H9 (cell line): ENCODE measurements around the gene SH3RF3. TPM values are rescaled to one million over a fixed set of nuclear protein-coding genes. Genes with fewer than 3 reads are reported as not detected.

Experiments
- DNase-seq: peaks from one replicate; pipeline ENCODE4 v3.0.0-alpha.2; 2017
- H2AFZ ChIP-seq: one replicate; pipeline ENCODE4 v1.6.1; 2013; ENCODE audit warnings: mild to moderate bottlenecking, low read length, control low read depth, moderate library complexity
- H2AK5ac ChIP-seq: 2 replicates; pipeline ENCODE4 v1.6.1; 2013; ENCODE audit warnings: low read length, control low read depth, mixed read lengths; ENCODE audit not compliant: insufficient read length
- H2BK120ac ChIP-seq: one replicate; pipeline ENCODE4 v1.6.1; 2013; ENCODE audit warnings: low read depth, mild to moderate bottlenecking, low read length, control low read depth, inconsistent platforms; ENCODE audit not compliant: poor library complexity, severe bottlenecking
- H2BK12ac ChIP-seq: 2 replicates; pipeline ENCODE4 v1.6.1; 2013; ENCODE audit warnings: low read length, control low read depth, mixed read lengths, low read depth; ENCODE audit not compliant: insufficient read length
- H2BK15ac ChIP-seq: 2 replicates; pipeline ENCODE4 v1.6.1; 2013; ENCODE audit warnings: low read depth, low read length, control low read depth
- H2BK20ac ChIP-seq: one replicate; pipeline ENCODE4 v1.6.1; 2013; ENCODE audit warnings: low read depth, mild to moderate bottlenecking, low read length, control low read depth, inconsistent platforms; ENCODE audit not compliant: poor library complexity, severe bottlenecking
- H2BK5ac ChIP-seq: 2 replicates; pipeline ENCODE4 v1.6.1; 2013; ENCODE audit warnings: low read length, control low read depth, mixed read lengths; ENCODE audit not compliant: insufficient read length
- H3K14ac ChIP-seq: 2 replicates; pipeline ENCODE4 v1.6.1; 2013; ENCODE audit warnings: low read length, control low read depth; ENCODE audit not compliant: insufficient read depth
- H3K18ac ChIP-seq: 2 replicates; pipeline ENCODE4 v1.6.1; 2013; ENCODE audit warnings: low read depth, mild to moderate bottlenecking, mixed read lengths, low read length, control low read depth; ENCODE audit not compliant: insufficient read length
- H3K23ac ChIP-seq: 2 replicates; pipeline ENCODE4 v1.6.1; 2013; ENCODE audit warnings: low read length, control low read depth, mixed read lengths, low read depth; ENCODE audit not compliant: insufficient read length
- H3K23me2 ChIP-seq: 2 replicates; pipeline ENCODE4 v1.6.1; 2013; ENCODE audit warnings: low read depth, mild to moderate bottlenecking, mixed read lengths, low read length, control low read depth; ENCODE audit not compliant: insufficient read length, poor library complexity, severe bottlenecking
- H3K27ac ChIP-seq: 2 replicates; pipeline ENCODE4 v1.5.1; 2013; ENCODE audit warnings: low read length, control low read depth, mixed read lengths, low read depth; ENCODE audit not compliant: insufficient read length
- H3K27me3 ChIP-seq: 2 replicates; pipeline ENCODE4 v1.6.1; 2013; ENCODE audit warnings: low read length, control low read depth, inconsistent platforms; ENCODE audit not compliant: insufficient read depth
- H3K4ac ChIP-seq: 2 replicates; pipeline ENCODE4 v1.6.1; 2013; ENCODE audit warnings: low read depth, mild to moderate bottlenecking, control low read depth, inconsistent platforms, low read length, moderate library complexity
- H3K4me1 ChIP-seq: 2 replicates; pipeline ENCODE4 v1.6.1; 2013; ENCODE audit warnings: low read length, control low read depth, inconsistent platforms; ENCODE audit not compliant: insufficient read depth
- H3K4me2 ChIP-seq: 2 replicates; pipeline ENCODE4 v1.6.1; 2013; ENCODE audit warnings: low read length, control low read depth, mixed read lengths; ENCODE audit not compliant: insufficient read length, insufficient read depth
- H3K56ac ChIP-seq: 2 replicates; pipeline ENCODE4 v1.6.1; 2013; ENCODE audit warnings: low read depth, mild to moderate bottlenecking, mixed read lengths, low read length, control low read depth; ENCODE audit not compliant: insufficient read length
- H3K79me1 ChIP-seq: 2 replicates; pipeline ENCODE4 v1.6.1; 2013; ENCODE audit warnings: low read depth, mild to moderate bottlenecking, moderate library complexity, low read length, control low read depth, inconsistent platforms; ENCODE audit not compliant: insufficient read depth, poor library complexity, severe bottlenecking
- H3K79me2 ChIP-seq: 2 replicates; pipeline ENCODE4 v1.6.1; 2013; ENCODE audit warnings: low read length, control low read depth, inconsistent platforms; ENCODE audit not compliant: insufficient read depth
- H3K9ac ChIP-seq: 2 replicates; pipeline ENCODE4 v1.6.1; 2013; ENCODE audit warnings: low read length, control low read depth, mixed read lengths; ENCODE audit not compliant: insufficient read length; ENCODE audit errors: extremely low read depth
- H3K9me3 ChIP-seq: one replicate; pipeline ENCODE4 v1.6.1; 2013; ENCODE audit warnings: low read depth, low read length, inconsistent platforms; ENCODE audit not compliant: control insufficient read depth
- H3T11ph ChIP-seq: one replicate; pipeline ENCODE4 v1.6.1; 2013; ENCODE audit warnings: mild to moderate bottlenecking, low read length, control low read depth, inconsistent platforms
- H4K20me1 ChIP-seq: one replicate; pipeline ENCODE4 v1.6.1; 2013; ENCODE audit not compliant: control insufficient read depth, insufficient read length, insufficient read depth
- H4K5ac ChIP-seq: 2 replicates; pipeline ENCODE4 v1.6.1; 2013; ENCODE audit warnings: low read depth, mild to moderate bottlenecking, mixed read lengths, low read length, control low read depth; ENCODE audit not compliant: insufficient read length
- H4K8ac ChIP-seq: replicated peaks from 2 replicates; pipeline ENCODE4 v1.6.1; 2013; ENCODE audit warnings: low read length, control low read depth, mixed read lengths, low read depth; ENCODE audit not compliant: insufficient read length
- H4K91ac ChIP-seq: 2 replicates; pipeline ENCODE4 v1.6.1; 2013; ENCODE audit warnings: low read depth, mild to moderate bottlenecking, moderate library complexity, mixed read lengths, low read length, control low read depth; ENCODE audit not compliant: insufficient read length
- H3K27ac Mint-ChIP-seq, 3 experiments: 2 replicates in 2 of 3; 3 replicates in 1 of 3; pipeline ENCODE4 v1.8.0; 2020 to 2021; ENCODE audit warnings: mixed read lengths in 3 of 3, mild to moderate bottlenecking in 1 of 3, moderate library complexity in 1 of 3
- H3K27me3 Mint-ChIP-seq: 2 replicates; pipeline ENCODE4 v1.8.0; 2021; ENCODE audit warnings: low read depth, mild to moderate bottlenecking, moderate library complexity, mixed read lengths
- H3K36me3 Mint-ChIP-seq, 3 experiments: 2 replicates in 2 of 3; 3 replicates in 1 of 3; pipeline ENCODE4 v1.8.0; 2020 to 2021; ENCODE audit warnings: low read depth in 3 of 3, mixed read lengths in 3 of 3; ENCODE audit not compliant: insufficient read depth in 1 of 3
- H3K4me1 Mint-ChIP-seq, 2 experiments: 2 replicates each; pipeline ENCODE4 v1.8.0; 2020; ENCODE audit warnings: mixed read lengths in 2 of 2
- H3K4me3 Mint-ChIP-seq, 2 experiments: 2 replicates in 1 of 2; 3 replicates in 1 of 2; pipeline ENCODE4 v1.8.0; 2020 to 2021; ENCODE audit warnings: mild to moderate bottlenecking in 2 of 2, mixed read lengths in 2 of 2, moderate library complexity in 1 of 2
- H3K9me3 Mint-ChIP-seq, 2 experiments: 2 replicates in 1 of 2; 3 replicates in 1 of 2; pipeline ENCODE4 v1.8.0; 2020; ENCODE audit warnings: mild to moderate bottlenecking in 2 of 2, mixed read lengths in 2 of 2, moderate library complexity in 1 of 2
- CTCF ChIP-seq: fragments of 200-600 bp; sonication (generic); conservative IDR thresholded peaks from 3 replicates; pipeline ENCODE4 v1.8.0; 2021; ENCODE audit warnings: antibody characterized with exemption, mild to moderate bottlenecking
- WGBS: extraction: QIAGEN DNeasy Blood & Tissue Kit; methylation state at CpG from one replicate; pipeline ENCODE4 v1.1.7; 2013; ENCODE audit warnings: missing lambda C conversion rate, low lambda C conversion rate, mixed read lengths; ENCODE audit not compliant: insufficient read length; ENCODE audit errors: extremely low coverage; 5-methylcytosine and 5-hydroxymethylcytosine counted together
- total RNA-seq: library from RNA; stranded (reverse); gene quantifications from 2 replicates; pipeline ENCODE4 v1.2.1, GENCODE V29; 2021

The SH3RF3 gene
- total RNA-seq, 1 experiment from 2014 or later = 0.46 TPM

- no peaks in the 10 kb centered on the region for H3K9me3 Mint-ChIP-seq
- Histone ChIP-seq H4K5ac (no peak overlapping the region), H2BK5ac (no peak overlapping the region), H2BK12ac (no peak overlapping the region), H3K4me2 (no peak overlapping the region), H2BK20ac (no peak overlapping the region), H4K20me1 (no peaks in the 10 kb centered on the region), H3K14ac (no peak overlapping the region), H3K56ac (no peak overlapping the region), H2BK120ac (no peak overlapping the region), H4K91ac (no peak overlapping the region), H3K4ac (no peak overlapping the region), H3K4me1 (no peaks in the 10 kb centered on the region), H3K79me2 (no peaks in the 10 kb centered on the region), H3K27me3 (no peaks in the 10 kb centered on the region), H3K18ac (no peak overlapping the region), H2AFZ (no peak overlapping the region), H3K27ac (no peak overlapping the region), H2AK5ac (no peak overlapping the region), H4K8ac (no peak overlapping the region), H2BK15ac (no peak overlapping the region), H3K9me3 (no peaks in the 10 kb centered on the region), H3K79me1 (no peaks in the 10 kb centered on the region), H3K9ac (no peak overlapping the region), H3K23me2 (no peaks in the 10 kb centered on the region), H3T11ph (no peak overlapping the region), H3K23ac (no peak overlapping the region)
- H3K27me3 Mint-ChIP-seq = no peaks in the 10 kb centered on the region; the same call in 1 of the 2 replicates
- no CpG with 5 or more reads among the region's 7 CpGs for WGBS
- no peak for DNase-seq
- H3K36me3 Mint-ChIP-seq = no peaks in the 10 kb centered on the region
- no peak overlapping the region for H3K4me3 Mint-ChIP-seq
- H3K4me1 Mint-ChIP-seq = no peaks in the 10 kb centered on the region
- no peak for TF ChIP-seq CTCF
- H3K27ac Mint-ChIP-seq = no peak overlapping the region
Measured at GRCh38 chr2:109487536-109487869, 358.5 kb downstream of the SH3RF3 start.
